HCT116 (cell line): ENCODE measurements around the gene PRKCA. TPM values are rescaled to one million over a fixed set of nuclear protein-coding genes. Genes with fewer than 3 reads are reported as not detected.

Experiments
- ATAC-seq: fragments of 200-7000 bp; cut with Tn5 transposase; 2 replicates; pipeline ENCODE4 v1.9.1; 2020; ENCODE audit warnings: mild to moderate bottlenecking, moderate library complexity
- BruUV-seq: library from RNA; stranded (reverse); fragments of 400-500 nt; replicated peaks from 2 replicates; lab custom pipeline; 2021; lab: Mats Ljungman, UMichigan
- CTCF ChIA-PET: fragments of 300-600 bp; sonication (Branson Sonifier 250); formaldehyde crosslinking; loops from one replicate; lab custom pipeline; 2021; ENCODE audit warnings: antibody characterized with exemption; lab: Charles Lee
- POLR2A ChIA-PET: fragments of 300-600, 350-600 bp; sonication (Branson Sonifier 250); formaldehyde crosslinking; loops from one replicate; lab custom pipeline; 2021; ENCODE audit warnings: antibody characterized with exemption; lab: Charles Lee
- RAD21 ChIA-PET, 2 experiments: fragments of 300-600 bp; sonication (Branson Sonifier 250); formaldehyde crosslinking; loops; one replicate each; lab custom pipeline; 2023; ENCODE audit warnings: low total read pairs in 2 of 2; ENCODE audit not compliant: uncharacterized antibody in 2 of 2, unreplicated experiment in 2 of 2, low non-redundant PET in 1 of 2; lab: Charles Lee
- DNase-seq: peaks from one replicate; pipeline ENCODE4 v3.0.0-alpha.2; 2010; ENCODE audit warnings: low read depth, low spot score
- H2AFZ ChIP-seq: fragments of 200-600 bp; shearing (Covaris generic), sonication (generic); 2 replicates; pipeline ENCODE4 v1.6.1; 2017; ENCODE audit warnings: low read depth, mixed run types, mixed read lengths, antibody characterized with exemption, low read length; ENCODE audit not compliant: poor library complexity, severe bottlenecking
- H3K27ac ChIP-seq: 2 replicates; pipeline ENCODE4 v1.5.1; 2012; ENCODE audit warnings: low read depth, low read length
- H3K27me3 ChIP-seq: fragments of 200-600 bp; sonication (generic); 2 replicates; pipeline ENCODE4 v1.6.1; 2016; ENCODE audit warnings: mixed run types, low read length, mixed read lengths; ENCODE audit not compliant: insufficient read depth
- H3K36me3 ChIP-seq, 2 experiments: fragments of 200-500 bp in 1 of 2; fragments of 200-600 bp in 1 of 2; sonication (Bioruptor generic) in 1 of 2; sonication (generic) in 1 of 2; 2 replicates each; pipeline versions ENCODE4 v1.5.1 to v1.6.1; 2014 to 2016; ENCODE audit warnings: low read length in 2 of 2, inconsistent platforms in 1 of 2, mixed read lengths in 1 of 2, mixed run types in 1 of 2; ENCODE audit not compliant: insufficient read depth in 2 of 2, control insufficient read depth in 1 of 2
- H3K4me1 ChIP-seq, 2 experiments: fragments of 200-600 bp in 1 of 2; sonication (generic) in 1 of 2; 2 replicates each; pipeline versions ENCODE4 v1.5.1 to v1.6.1; 2012 to 2017; ENCODE audit warnings: low read length in 2 of 2, inconsistent platforms in 1 of 2, mild to moderate bottlenecking in 1 of 2, mixed read lengths in 1 of 2, mixed run types in 1 of 2, moderate library complexity in 1 of 2; ENCODE audit not compliant: insufficient read depth in 2 of 2, control insufficient read depth in 1 of 2
- H3K4me2 ChIP-seq: fragments of 200-600 bp; sonication (generic); 2 replicates; pipeline ENCODE4 v1.6.1; 2017; ENCODE audit warnings: mixed run types, low read length, mixed read lengths
- H3K4me3 ChIP-seq, 2 experiments: fragments of 200-600 bp in 1 of 2; sonication (generic) in 1 of 2; replicated peaks in 1 of 2; 2 replicates each; pipeline ENCODE4 v1.5.1; 2011 to 2016; ENCODE audit warnings: low read length in 2 of 2, control low read depth in 1 of 2, low read depth in 1 of 2, mild to moderate bottlenecking in 1 of 2, mixed read lengths in 1 of 2, mixed run types in 1 of 2
- H3K79me2 ChIP-seq: fragments of 200-600 bp; sonication (generic); 2 replicates; pipeline ENCODE4 v1.6.1; 2017; ENCODE audit warnings: mild to moderate bottlenecking, mixed run types, low read length, moderate library complexity, mixed read lengths; ENCODE audit not compliant: insufficient read depth
- H3K9ac ChIP-seq: fragments of 200-600 bp; sonication (generic); 2 replicates; pipeline ENCODE4 v1.6.1; 2016; ENCODE audit warnings: low read length, mixed read lengths
- H3K9me2 ChIP-seq: fragments of 200-600 bp; sonication (generic), shearing (Covaris generic); 2 replicates; pipeline ENCODE4 v1.6.1; 2017; ENCODE audit warnings: mixed run types, mild to moderate bottlenecking, moderate library complexity; ENCODE audit not compliant: insufficient read depth
- H3K9me3 ChIP-seq, 2 experiments: fragments of 200-500 bp in 1 of 2; fragments of 200-600 bp in 1 of 2; sonication (Bioruptor generic) in 1 of 2; sonication (generic) in 1 of 2; 2 replicates each; pipeline ENCODE4 v1.6.1; 2014 to 2017; ENCODE audit warnings: low read length in 2 of 2, mixed read lengths in 2 of 2, inconsistent platforms in 1 of 2, low read depth in 1 of 2, mild to moderate bottlenecking in 1 of 2, mixed run types in 1 of 2, moderate library complexity in 1 of 2; ENCODE audit not compliant: control insufficient read depth in 1 of 2, insufficient read depth in 1 of 2
- H4K20me1 ChIP-seq: fragments of 200-600 bp; sonication (generic), shearing (Covaris generic); 2 replicates; pipeline ENCODE4 v1.6.1; 2017; ENCODE audit warnings: mixed run types, mild to moderate bottlenecking, moderate library complexity; ENCODE audit not compliant: insufficient read depth
- CBX3 ChIP-seq: IDR thresholded peaks from 2 replicates; pipeline ENCODE4 v1.6.1; 2012; ENCODE audit warnings: low read depth
- CEBPB ChIP-seq: IDR thresholded peaks from 2 replicates; pipeline ENCODE4 v1.6.1; 2012; ENCODE audit warnings: low read depth
- EGR1 ChIP-seq: IDR thresholded peaks from 2 replicates; pipeline ENCODE4 v1.6.1; 2012; ENCODE audit warnings: low read depth
- ELF1 ChIP-seq: IDR thresholded peaks from 2 replicates; pipeline ENCODE4 v1.6.1; 2012; ENCODE audit warnings: low read depth, borderline replicate concordance
- EZH2 ChIP-seq: fragments of 200-600 bp; sonication (generic); IDR thresholded peaks from 2 replicates; pipeline ENCODE4 v1.6.1; 2017; ENCODE audit warnings: antibody characterized with exemption, mixed run types
- EZH2phosphoT487 ChIP-seq: fragments of 200-600 bp; IDR thresholded peaks from 2 replicates; pipeline ENCODE4 v1.6.1; 2018; ENCODE audit warnings: antibody characterized with exemption, borderline replicate concordance
- FOSL1 ChIP-seq: IDR thresholded peaks from 2 replicates; pipeline ENCODE4 v1.6.1; 2012; ENCODE audit warnings: low read depth
- JUND ChIP-seq: IDR thresholded peaks from 2 replicates; pipeline ENCODE4 v1.6.1; 2012
- POLR2A ChIP-seq: IDR thresholded peaks from 2 replicates; pipeline ENCODE4 v1.7.0; 2011; ENCODE audit warnings: borderline replicate concordance; ENCODE audit not compliant: insufficient read depth, insufficient read length; ENCODE audit errors: extremely low read depth
- POLR2AphosphoS5 ChIP-seq: IDR thresholded peaks from 2 replicates; pipeline ENCODE4 v1.6.1; 2011; ENCODE audit warnings: mild to moderate bottlenecking, low read depth, low read length, moderate library complexity
- RAD21 ChIP-seq: IDR thresholded peaks from 2 replicates; pipeline ENCODE4 v1.6.1; 2012; ENCODE audit warnings: low read depth, mild to moderate bottlenecking
- REST ChIP-seq: IDR thresholded peaks from 2 replicates; pipeline ENCODE4 v1.6.1; 2012; ENCODE audit warnings: low read depth
- SIN3A ChIP-seq: IDR thresholded peaks from 2 replicates; pipeline ENCODE4 v1.6.1; 2012; ENCODE audit warnings: low read depth
- SP1 ChIP-seq: IDR thresholded peaks from 2 replicates; pipeline ENCODE4 v1.6.1; 2012; ENCODE audit warnings: low read depth
- SRF ChIP-seq: IDR thresholded peaks from 2 replicates; pipeline ENCODE4 v1.6.1; 2012; ENCODE audit warnings: low read depth
- TCF7L2 ChIP-seq: IDR thresholded peaks from 2 replicates; pipeline ENCODE4 v1.7.0; 2011; ENCODE audit warnings: borderline replicate concordance, inconsistent platforms; ENCODE audit not compliant: insufficient read depth, insufficient read length; ENCODE audit errors: extremely low read depth
- YY1 ChIP-seq: IDR thresholded peaks from 2 replicates; pipeline ENCODE4 v1.6.1; 2011; ENCODE audit warnings: low read length, low read depth, moderate library complexity, mild to moderate bottlenecking; ENCODE audit not compliant: insufficient replicate concordance; ENCODE audit errors: extremely low read depth
- ZFX ChIP-seq: fragments of 450-650 bp; IDR thresholded peaks from 2 replicates; pipeline ENCODE4 v1.6.1; 2017
- ZNF274 ChIP-seq: fragments of 200-500 bp; sonication (Bioruptor generic); IDR thresholded peaks from 2 replicates; pipeline ENCODE4 v1.6.1; 2014; ENCODE audit warnings: mild to moderate bottlenecking, low read depth, low read length, inconsistent platforms
- intact Hi-C: fragments of 100-400 bp; cut with micrococcal nuclease; formaldehyde crosslinking; loops from 2 replicates; pipeline ENCODE4 v1.10.0; 2022
- total RNA-seq: library from RNA; stranded (reverse); gene quantifications from one replicate; pipeline ENCODE4 v1.2.1, GENCODE V29; 2021; ENCODE audit not compliant: unreplicated experiment
- TF ChIP-seq, protein P1 (sequence below), 3 experiments: fragments of 200-600 bp in 1 of 3; sonication (generic) in 1 of 3; IDR thresholded peaks in 2 of 3; conservative IDR thresholded peaks in 1 of 3; 2 replicates each; pipeline ENCODE4 v1.5.1; 2012 to 2017; ENCODE audit warnings: low read depth in 2 of 3, low read length in 2 of 3, antibody characterized with exemption in 1 of 3, borderline replicate concordance in 1 of 3, control low read depth in 1 of 3, mild to moderate bottlenecking in 1 of 3, mixed read lengths in 1 of 3, mixed run types in 1 of 3, moderate library complexity in 1 of 3; ENCODE audit not compliant: insufficient read depth in 1 of 3
- TF ChIP-seq, protein P2 (sequence below): IDR thresholded peaks from 2 replicates; pipeline ENCODE4 v1.6.1; 2012
- TF ChIP-seq, protein P3 (sequence below): IDR thresholded peaks from 2 replicates; pipeline ENCODE4 v1.6.1; 2012

PRKCA gene
- total RNA-seq, 1 experiment from 2014 or later, result 18.8 TPM

DNA sequence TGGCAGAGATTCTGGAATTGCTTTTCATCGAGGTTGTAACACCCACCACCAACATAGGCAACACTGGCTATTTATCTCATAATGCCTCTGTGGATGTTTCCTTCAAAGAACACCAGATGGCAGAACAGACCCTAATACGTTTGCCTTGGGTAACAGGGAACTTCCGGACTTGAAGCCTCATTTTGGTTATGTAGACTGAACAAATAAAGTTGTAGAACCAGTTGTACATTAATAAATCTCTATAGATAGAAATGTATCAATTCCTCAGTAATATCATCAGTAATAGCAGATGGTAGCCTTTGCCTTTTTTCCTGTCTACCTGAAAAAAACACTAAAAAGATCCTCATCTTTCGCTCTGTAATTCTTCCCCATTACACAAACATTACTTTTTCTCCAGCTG lies 47.3 kb upstream of the PRKCA start:
- intact Hi-C loops, result loop anchor here (1.0 kb wide), 4 partner anchors 171 to 418 kb away; no protein-coding TSS in a partner anchor
- Histone ChIP-seq H3K9ac (no peak overlapping the region), H3K4me1 (peaks cover 0 to 4% of the 10 kb centered on the region in 2 experiments; a peak in 1 of 4 replicates), H3K4me2 (peak overlapping the region; percentile 22; the same call in 1 of the 2 replicates), H3K36me3 (no peaks in the 10 kb centered on the region), H3K27ac (no peak overlapping the region), H3K4me3 (no peak overlapping the region), H3K9me2 (no peaks in the 10 kb centered on the region), H3K9me3 (no peaks in the 10 kb centered on the region), H3K27me3 (no peaks in the 10 kb centered on the region; the same call in 1 of the 2 replicates), H2AFZ (peak overlapping the region; percentile 91), H4K20me1 (no peaks in the 10 kb centered on the region), H3K79me2 (no peaks in the 10 kb centered on the region)
- ChIA-PET CTCF (interaction anchor here (0.7 to 2.6 kb wide), 11 partner anchors 22 to 619 kb away, joined by 3 to 17 read pairs (median 5); no protein-coding TSS in a partner anchor), POLR2A (interaction anchor here (0.6 kb wide), 1 partner anchor 109 kb away, joined by 3 read pairs; no protein-coding TSS in a partner anchor), RAD21 (interaction anchor here (0.8 to 2.3 kb wide), 4 partner anchors 312 to 419 kb away, joined by 6 to 8 read pairs (median 6); no protein-coding TSS in a partner anchor)
- ATAC-seq, result peak; percentile 95
- BruUV-seq, result no TSS peak
- peak; percentile 79 for DNase-seq
- no peak for TF ChIP-seq POLR2AphosphoS5
- TF ChIP-seq ELF1, result peak; percentile 77
- peak; percentile 10; the same call in 1 of the 2 replicates for TF ChIP-seq CEBPB
- no peak for TF ChIP-seq EGR1
- TF ChIP-seq REST, result no peak
- no peak for TF ChIP-seq ZFX
- TF ChIP-seq JUND, result no peak
- no peak for TF ChIP-seq POLR2A
- TF ChIP-seq FOSL1, result no peak
- TF ChIP-seq, protein P1, sequence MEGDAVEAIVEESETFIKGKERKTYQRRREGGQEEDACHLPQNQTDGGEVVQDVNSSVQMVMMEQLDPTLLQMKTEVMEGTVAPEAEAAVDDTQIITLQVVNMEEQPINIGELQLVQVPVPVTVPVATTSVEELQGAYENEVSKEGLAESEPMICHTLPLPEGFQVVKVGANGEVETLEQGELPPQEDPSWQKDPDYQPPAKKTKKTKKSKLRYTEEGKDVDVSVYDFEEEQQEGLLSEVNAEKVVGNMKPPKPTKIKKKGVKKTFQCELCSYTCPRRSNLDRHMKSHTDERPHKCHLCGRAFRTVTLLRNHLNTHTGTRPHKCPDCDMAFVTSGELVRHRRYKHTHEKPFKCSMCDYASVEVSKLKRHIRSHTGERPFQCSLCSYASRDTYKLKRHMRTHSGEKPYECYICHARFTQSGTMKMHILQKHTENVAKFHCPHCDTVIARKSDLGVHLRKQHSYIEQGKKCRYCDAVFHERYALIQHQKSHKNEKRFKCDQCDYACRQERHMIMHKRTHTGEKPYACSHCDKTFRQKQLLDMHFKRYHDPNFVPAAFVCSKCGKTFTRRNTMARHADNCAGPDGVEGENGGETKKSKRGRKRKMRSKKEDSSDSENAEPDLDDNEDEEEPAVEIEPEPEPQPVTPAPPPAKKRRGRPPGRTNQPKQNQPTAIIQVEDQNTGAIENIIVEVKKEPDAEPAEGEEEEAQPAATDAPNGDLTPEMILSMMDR (IDR thresholded peaks at IDR 0.05 in 2 of 3, conservative IDR thresholded peaks at IDR 0.05 in 1 of 3; ENCODE audit: borderline replicate concordance in 1 of 3, insufficient read depth in 1 of 3, low read depth in 2 of 3, low read length in 2 of 3), result peak; percentile 75 to 97 (median 91)
- TF ChIP-seq SP1, result no peak
- peak; percentile 59; the same call in 1 of the 2 replicates for TF ChIP-seq SRF
- no peak for TF ChIP-seq EZH2phosphoT487
- TF ChIP-seq YY1, result no peak
- peak; percentile 99 for TF ChIP-seq RAD21
- TF ChIP-seq SIN3A, result no peak
- TF ChIP-seq CBX3, result peak; percentile 60; the same call in 1 of the 2 replicates
- TF ChIP-seq, protein P2, sequence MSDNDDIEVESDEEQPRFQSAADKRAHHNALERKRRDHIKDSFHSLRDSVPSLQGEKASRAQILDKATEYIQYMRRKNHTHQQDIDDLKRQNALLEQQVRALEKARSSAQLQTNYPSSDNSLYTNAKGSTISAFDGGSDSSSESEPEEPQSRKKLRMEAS, result peak; percentile 20; the same call in 1 of the 2 replicates
- TF ChIP-seq, protein P3, sequence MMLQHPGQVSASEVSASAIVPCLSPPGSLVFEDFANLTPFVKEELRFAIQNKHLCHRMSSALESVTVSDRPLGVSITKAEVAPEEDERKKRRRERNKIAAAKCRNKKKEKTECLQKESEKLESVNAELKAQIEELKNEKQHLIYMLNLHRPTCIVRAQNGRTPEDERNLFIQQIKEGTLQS, result no peak
- no peak for TF ChIP-seq EZH2
- no peak for TF ChIP-seq ZNF274
- TF ChIP-seq TCF7L2, result no peak
